ENCODE measurements around the gene GRM2.

DNA sequence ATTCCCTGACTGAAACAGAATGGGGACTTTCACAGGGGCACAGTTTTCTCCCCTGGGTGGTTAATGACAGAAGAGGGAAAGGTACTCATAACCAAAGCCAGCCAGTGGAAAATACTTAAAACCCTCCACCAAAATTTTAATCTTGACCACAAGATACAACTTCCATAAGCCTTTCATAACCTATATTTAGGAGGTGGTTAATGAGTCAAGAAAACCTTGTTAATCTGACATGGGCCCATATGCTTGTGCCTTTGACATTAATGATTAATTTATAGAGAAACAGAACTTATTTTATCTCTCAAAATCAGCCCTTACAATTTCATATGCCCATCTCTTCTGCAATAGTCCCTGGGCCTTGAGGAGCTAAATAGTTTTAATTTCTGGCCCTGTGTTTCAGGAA lies 41.0 kb downstream of the GRM2 start:
- no peak for TF ChIP-seq TAF1 (IDR thresholded peaks at IDR 0.05; ENCODE audit: low read depth, low read length)
- TF ChIP-seq POLR2A (IDR thresholded peaks at IDR 0.05; ENCODE audit: low read depth, low read length): no peak
- no peak for TF ChIP-seq POLR2AphosphoS5 (IDR thresholded peaks at IDR 0.05; ENCODE audit: low read depth, low read length)
- no peak for TF ChIP-seq SPI1 (IDR thresholded peaks at IDR 0.05; ENCODE audit: low read depth, low read length)
- no peak for TF ChIP-seq PAX5 (IDR thresholded peaks at IDR 0.05; ENCODE audit: insufficient read depth, low read length, severe bottlenecking)
- TF ChIP-seq POU2F2 (IDR thresholded peaks at IDR 0.05; ENCODE audit: low read depth, low read length): no peak
